ENCODE results near the gene RNF7. TPM values are rescaled to one million over a fixed set of nuclear protein-coding genes. Genes with fewer than 3 reads are reported as not detected.

The RNF7 gene
- total RNA-seq, 1 experiment from 2014 or later, result 126 TPM

DNA sequence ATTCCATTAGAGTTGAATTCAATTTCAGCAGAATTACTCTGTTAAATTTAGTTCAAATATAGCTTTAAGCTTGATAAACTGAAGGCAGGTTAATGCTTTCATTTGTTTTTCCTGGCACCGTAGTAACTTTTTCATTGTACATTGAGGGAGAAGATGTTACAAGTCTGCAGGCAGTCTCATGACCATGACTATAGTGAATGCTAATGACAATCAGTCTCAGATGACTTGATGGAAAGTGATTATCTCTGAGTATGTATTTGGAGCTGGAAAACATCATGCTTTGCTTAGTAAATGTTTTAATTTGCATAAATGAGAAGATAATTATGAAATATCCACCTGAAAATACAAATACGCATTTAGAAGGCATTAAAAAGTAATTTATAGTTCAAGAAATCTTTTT is 16.0 kb upstream of the RNF7 start:
- Histone ChIP-seq H3K4me2 (ENCODE audit: insufficient read depth, insufficient read length, low read length) (no peak overlapping the region), H2AFZ (ENCODE audit: low read length) (no peak overlapping the region), H3K9ac (ENCODE audit: extremely low read depth, insufficient read length, low read length) (no peak overlapping the region), H3K27ac (ENCODE audit: insufficient read length, low read depth, low read length) (no peak overlapping the region), H2BK12ac (ENCODE audit: insufficient read length, low read depth, low read length) (no peak overlapping the region), H2BK20ac (ENCODE audit: low read depth, low read length, poor library complexity, severe bottlenecking) (no peak overlapping the region), H3K23ac (ENCODE audit: insufficient read length, low read depth, low read length) (no peak overlapping the region), H2BK15ac (ENCODE audit: low read depth, low read length) (no peak overlapping the region), H4K5ac (ENCODE audit: insufficient read length, low read depth, low read length) (no peak overlapping the region), H3K9me3 (ENCODE audit: control insufficient read depth, low read depth, low read length) (no peaks in the 10 kb centered on the region), H3K4me1 (ENCODE audit: insufficient read depth, low read length) (no peaks in the 10 kb centered on the region), H3T11ph (ENCODE audit: low read length) (no peak overlapping the region), H3K56ac (ENCODE audit: insufficient read length, low read depth, low read length) (no peak overlapping the region), H3K4ac (ENCODE audit: low read depth, low read length) (no peak overlapping the region), H3K27me3 (ENCODE audit: insufficient read depth, low read length) (no peaks in the 10 kb centered on the region), H3K23me2 (ENCODE audit: insufficient read length, low read depth, low read length, poor library complexity, severe bottlenecking) (no peaks in the 10 kb centered on the region), H3K14ac (ENCODE audit: insufficient read depth, low read length) (no peak overlapping the region), H3K79me1 (ENCODE audit: insufficient read depth, low read depth, low read length, poor library complexity, severe bottlenecking) (no peaks in the 10 kb centered on the region), H3K18ac (ENCODE audit: insufficient read length, low read depth, low read length) (no peak overlapping the region), H3K79me2 (ENCODE audit: insufficient read depth, low read length) (no peaks in the 10 kb centered on the region), H4K20me1 (ENCODE audit: control insufficient read depth, insufficient read depth, insufficient read length) (no peaks in the 10 kb centered on the region), H4K8ac (replicated peaks; ENCODE audit: insufficient read length, low read depth, low read length) (no peak overlapping the region), H2BK5ac (ENCODE audit: insufficient read length, low read length) (no peak overlapping the region), H2BK120ac (ENCODE audit: low read depth, low read length, poor library complexity, severe bottlenecking) (no peak overlapping the region), H4K91ac (ENCODE audit: insufficient read length, low read depth, low read length) (no peak overlapping the region), H2AK5ac (ENCODE audit: insufficient read length, low read length) (no peak overlapping the region)
- no peaks in the 10 kb centered on the region for H3K27me3 Mint-ChIP-seq (ENCODE audit: low read depth)
- H3K4me3 Mint-ChIP-seq, result no peak overlapping the region
- no peaks in the 10 kb centered on the region for H3K9me3 Mint-ChIP-seq
- no peak for DNase-seq
- H3K4me1 Mint-ChIP-seq, result peaks cover 7 to 9% of the 10 kb centered on the region in 2 experiments
- no peak overlapping the region for H3K27ac Mint-ChIP-seq
- WGBS (ENCODE audit: extremely low coverage, insufficient read length, low lambda C conversion rate), result no CpG with 5 or more reads among the region's 2 CpGs
- no peaks in the 10 kb centered on the region for H3K36me3 Mint-ChIP-seq (ENCODE audit: insufficient read depth in 1 of 3, low read depth in 3 of 3)
- TF ChIP-seq, protein P1, sequence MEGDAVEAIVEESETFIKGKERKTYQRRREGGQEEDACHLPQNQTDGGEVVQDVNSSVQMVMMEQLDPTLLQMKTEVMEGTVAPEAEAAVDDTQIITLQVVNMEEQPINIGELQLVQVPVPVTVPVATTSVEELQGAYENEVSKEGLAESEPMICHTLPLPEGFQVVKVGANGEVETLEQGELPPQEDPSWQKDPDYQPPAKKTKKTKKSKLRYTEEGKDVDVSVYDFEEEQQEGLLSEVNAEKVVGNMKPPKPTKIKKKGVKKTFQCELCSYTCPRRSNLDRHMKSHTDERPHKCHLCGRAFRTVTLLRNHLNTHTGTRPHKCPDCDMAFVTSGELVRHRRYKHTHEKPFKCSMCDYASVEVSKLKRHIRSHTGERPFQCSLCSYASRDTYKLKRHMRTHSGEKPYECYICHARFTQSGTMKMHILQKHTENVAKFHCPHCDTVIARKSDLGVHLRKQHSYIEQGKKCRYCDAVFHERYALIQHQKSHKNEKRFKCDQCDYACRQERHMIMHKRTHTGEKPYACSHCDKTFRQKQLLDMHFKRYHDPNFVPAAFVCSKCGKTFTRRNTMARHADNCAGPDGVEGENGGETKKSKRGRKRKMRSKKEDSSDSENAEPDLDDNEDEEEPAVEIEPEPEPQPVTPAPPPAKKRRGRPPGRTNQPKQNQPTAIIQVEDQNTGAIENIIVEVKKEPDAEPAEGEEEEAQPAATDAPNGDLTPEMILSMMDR (conservative IDR thresholded peaks at IDR 0.05), result no peak
